ENCODE measurements around the gene GPR33. TPM values are rescaled to one million over a fixed set of nuclear protein-coding genes. Genes with fewer than 3 reads are reported as not detected.

The GPR33 gene
- total and polyA plus RNA-seq, 3 donors (not counting 1 experiment from before 2014, with no cell fraction given), result not detected

Other genes starting within 250 kb of the GPR33 start
- gene HEATR5A, start 67.5 kb downstream of the GPR33 start, total RNA-seq, result 10 to 100 TPM; 32.1 to 37.5 TPM
- gene HEATR5A, start 67.5 kb downstream of the GPR33 start, polyA plus RNA-seq, result 12.2 TPM
- 10 to 100 TPM; 21.4 to 59.5 TPM for gene DTD2, start 30.5 kb downstream of the GPR33 start, total RNA-seq
- 21.8 TPM for gene DTD2, start 30.5 kb downstream of the GPR33 start, polyA plus RNA-seq
- gene NUBPL, start 73.4 kb upstream of the GPR33 start, total RNA-seq, result 10 to 100 TPM; 12.3 to 16.6 TPM
- gene NUBPL, start 73.4 kb upstream of the GPR33 start, polyA plus RNA-seq, result 6.1 TPM